PC-3 (cell line): ENCODE data around the gene NDUFC1. TPM values are rescaled to one million over a fixed set of nuclear protein-coding genes. Genes with fewer than 3 reads are reported as not detected.
A peak's percentile ranks its signal among the peaks of the same experiment; 100 is the strongest.

ENCODE experiments used
- ATAC-seq: fragments of 200-7000 bp; cut with Tn5 transposase; 2 replicates; pipeline ENCODE4 v1.9.1; 2020; ENCODE audit warnings: mild to moderate bottlenecking, moderate library complexity
- BruUV-seq: library from RNA; stranded (reverse); fragments of 400-500 nt; replicated peaks from 2 replicates; lab custom pipeline; 2021; lab: Mats Ljungman, UMichigan
- CTCF ChIA-PET: fragments of 300-600 bp; sonication (Branson Sonifier 250); formaldehyde crosslinking; loops from one replicate; lab custom pipeline; 2022; ENCODE audit warnings: antibody characterized with exemption; lab: Charles Lee
- POLR2A ChIA-PET: fragments of 300-600 bp; sonication (Branson Sonifier 250); formaldehyde crosslinking; loops from one replicate; lab custom pipeline; 2022; ENCODE audit warnings: antibody characterized with exemption; ENCODE audit not compliant: unreplicated experiment; lab: Charles Lee
- DNase-seq: peaks from one replicate; pipeline ENCODE4 v3.0.0-alpha.2; 2015
- H2AFZ ChIP-seq: fragments of 300-600 bp; sonication (generic); 2 replicates; pipeline ENCODE4 v1.6.0; 2016; ENCODE audit warnings: antibody characterized with exemption, low read length
- H3F3A ChIP-seq: fragments of 300-600 bp; sonication (generic); one replicate; pipeline ENCODE4 v1.6.0; 2017; ENCODE audit warnings: antibody characterized with exemption, low read length, control low read depth, mild to moderate bottlenecking; ENCODE audit not compliant: unreplicated experiment
- H3K27ac ChIP-seq: fragments of 300-600 bp; sonication (generic); 2 replicates; pipeline ENCODE4 v1.5.1; 2016; ENCODE audit warnings: mild to moderate bottlenecking, low read length
- H3K27me3 ChIP-seq: fragments of 300-600 bp; sonication (generic); 2 replicates; pipeline ENCODE4 v1.6.1; 2016; ENCODE audit warnings: low read length, mixed read lengths
- H3K36me3 ChIP-seq: fragments of 300-600 bp; sonication (generic); 2 replicates; pipeline ENCODE4 v1.6.1; 2016; ENCODE audit warnings: low read depth, mixed run types, low read length, mixed read lengths
- H3K4me1 ChIP-seq: fragments of 300-600 bp; sonication (generic); 2 replicates; pipeline ENCODE4 v1.5.1; 2016; ENCODE audit warnings: low read length; ENCODE audit not compliant: insufficient read depth
- H3K4me2 ChIP-seq: fragments of 300-600 bp; sonication (generic); 2 replicates; pipeline ENCODE4 v1.6.0; 2016; ENCODE audit warnings: low read length
- H3K4me3 ChIP-seq: fragments of 300-600 bp; sonication (generic); 2 replicates; pipeline ENCODE4 v1.5.1; 2016; ENCODE audit warnings: mild to moderate bottlenecking, low read length, mixed read lengths
- H3K79me2 ChIP-seq: fragments of 300-600 bp; sonication (generic); 2 replicates; pipeline ENCODE4 v1.6.1; 2017; ENCODE audit warnings: low read length, mixed read lengths
- H3K9ac ChIP-seq: fragments of 300-600 bp; sonication (generic); 2 replicates; pipeline ENCODE4 v1.6.0; 2016; ENCODE audit warnings: mild to moderate bottlenecking, low read length
- H3K9me2 ChIP-seq: fragments of 300-600 bp; sonication (generic); replicated peaks from 2 replicates; pipeline ENCODE4 v1.6.1; 2016; ENCODE audit warnings: mixed run types, low read length, mixed read lengths
- H3K9me3 ChIP-seq: fragments of 300-600 bp; sonication (generic); 2 replicates; pipeline ENCODE4 v1.6.1; 2016; ENCODE audit warnings: low read length, mixed read lengths
- H4K20me1 ChIP-seq: fragments of 300-600 bp; sonication (generic); 2 replicates; pipeline ENCODE4 v1.6.1; 2016; ENCODE audit warnings: low read length, mixed read lengths
- EZH2 ChIP-seq: fragments of 300-600 bp; sonication (generic); IDR thresholded peaks from one replicate; pipeline ENCODE4 v1.6.1; 2017; ENCODE audit warnings: antibody characterized with exemption, mild to moderate bottlenecking, low read length; ENCODE audit not compliant: unreplicated experiment
- EZH2phosphoT487 ChIP-seq: fragments of 300-600 bp; sonication (generic); IDR thresholded peaks from 2 replicates; pipeline ENCODE4 v1.6.1; 2018; ENCODE audit warnings: mild to moderate bottlenecking, antibody characterized with exemption, low read length, borderline replicate concordance
- intact Hi-C: fragments of 100-400 bp; cut with micrococcal nuclease; formaldehyde crosslinking; loops from 2 replicates; pipeline ENCODE4 v1.9.0; 2023
- total RNA-seq: library from RNA; depleted of rRNA; stranded (reverse); fragments of >200 nt; gene quantifications from 2 replicates; pipeline ENCODE4 v1.2.3, GENCODE V29; 2014
- TF ChIP-seq, protein P1 (sequence below): fragments of 300-600 bp; sonication (generic); conservative IDR thresholded peaks from 2 replicates; pipeline ENCODE4 v1.5.1; 2017; ENCODE audit warnings: antibody characterized with exemption, low read depth, mild to moderate bottlenecking, low read length

Gene NDUFC1
- total RNA-seq, 1 experiment from 2014 or later, result 92.9 TPM

GRCh38 chr4:139295206-139295941 is 6.9 kb downstream of the NDUFC1 start:
- H3K9ac ChIP-seq, result peak overlapping the region; percentile 92
- peaks cover 5% of the 10 kb centered on the region; the same call in 1 of the 2 replicates for H3K36me3 ChIP-seq
- peak overlapping the region; percentile 42 for H3K27ac ChIP-seq
- peak overlapping the region; percentile 89 for H3K4me3 ChIP-seq
- no peaks in the 10 kb centered on the region for H3K27me3 ChIP-seq
- intact Hi-C loops, result loop anchor here (1.0 to 5.0 kb wide), 3 partner anchors 53 to 198 kb away; no protein-coding TSS in a partner anchor
- H3K4me2 ChIP-seq, result peak overlapping the region; percentile 94
- ChIA-PET POLR2A (interaction anchor here (0.7 kb wide), 1 partner anchor 44 kb away, joined by 3 read pairs; no protein-coding TSS in a partner anchor), CTCF (interaction anchor here (0.5 to 1.7 kb wide), 9 partner anchors 9 to 265 kb away, joined by 3 to 7 read pairs (median 4); partner anchors contain the start of gene MGARP)
- BruUV-seq, result TSS peak; percentile 99
- peak overlapping the region; percentile 94 for H2AFZ ChIP-seq
- DNase-seq (peak; percentile 92), ATAC-seq (peak; percentile 87)
- no peaks in the 10 kb centered on the region for H3K9me3 ChIP-seq
- no peaks in the 10 kb centered on the region for H3F3A ChIP-seq
- H3K4me1 ChIP-seq, result peaks cover 35% of the 10 kb centered on the region
- no peaks in the 10 kb centered on the region for H4K20me1 ChIP-seq
- H3K79me2 ChIP-seq, result peaks cover 31% of the 10 kb centered on the region
- TF ChIP-seq, protein P1, sequence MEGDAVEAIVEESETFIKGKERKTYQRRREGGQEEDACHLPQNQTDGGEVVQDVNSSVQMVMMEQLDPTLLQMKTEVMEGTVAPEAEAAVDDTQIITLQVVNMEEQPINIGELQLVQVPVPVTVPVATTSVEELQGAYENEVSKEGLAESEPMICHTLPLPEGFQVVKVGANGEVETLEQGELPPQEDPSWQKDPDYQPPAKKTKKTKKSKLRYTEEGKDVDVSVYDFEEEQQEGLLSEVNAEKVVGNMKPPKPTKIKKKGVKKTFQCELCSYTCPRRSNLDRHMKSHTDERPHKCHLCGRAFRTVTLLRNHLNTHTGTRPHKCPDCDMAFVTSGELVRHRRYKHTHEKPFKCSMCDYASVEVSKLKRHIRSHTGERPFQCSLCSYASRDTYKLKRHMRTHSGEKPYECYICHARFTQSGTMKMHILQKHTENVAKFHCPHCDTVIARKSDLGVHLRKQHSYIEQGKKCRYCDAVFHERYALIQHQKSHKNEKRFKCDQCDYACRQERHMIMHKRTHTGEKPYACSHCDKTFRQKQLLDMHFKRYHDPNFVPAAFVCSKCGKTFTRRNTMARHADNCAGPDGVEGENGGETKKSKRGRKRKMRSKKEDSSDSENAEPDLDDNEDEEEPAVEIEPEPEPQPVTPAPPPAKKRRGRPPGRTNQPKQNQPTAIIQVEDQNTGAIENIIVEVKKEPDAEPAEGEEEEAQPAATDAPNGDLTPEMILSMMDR, result peak; percentile 76
- no peak for TF ChIP-seq EZH2
- no peaks in the 10 kb centered on the region for H3K9me2 ChIP-seq

DNA sequence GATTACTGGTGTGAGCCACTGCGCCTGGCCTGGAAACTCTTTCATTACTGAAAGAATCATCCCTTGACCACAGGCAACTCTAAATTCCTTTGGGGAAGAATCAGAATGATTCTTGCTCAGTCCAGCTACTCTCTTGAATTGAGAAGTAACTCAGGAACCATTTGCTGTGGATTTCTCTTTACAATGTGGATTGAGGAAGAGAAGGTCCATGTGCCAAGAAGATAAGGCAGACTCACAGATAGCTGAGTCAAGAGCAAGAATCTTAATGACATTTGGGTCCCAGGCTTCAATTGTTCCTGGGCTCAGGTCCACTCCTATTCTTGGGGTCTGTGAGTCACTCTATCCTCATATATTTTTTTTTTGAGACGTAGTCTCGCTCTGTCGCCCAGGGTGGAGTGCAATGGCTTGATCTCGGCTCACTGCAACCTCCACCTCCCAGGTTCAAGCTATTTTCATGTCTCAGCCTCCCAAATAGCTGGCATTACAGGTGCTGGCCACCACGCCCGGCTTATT is 16.0 kb downstream of the NDUFC1 start:
- no TSS peak for BruUV-seq
- H4K20me1 ChIP-seq, result no peaks in the 10 kb centered on the region
- no peak for DNase-seq
- no peak overlapping the region for H3K4me2 ChIP-seq
- no peaks in the 10 kb centered on the region for H3K27me3 ChIP-seq
- H3K4me1 ChIP-seq, result no peaks in the 10 kb centered on the region
- no peaks in the 10 kb centered on the region for H3K79me2 ChIP-seq
- H3K4me3 ChIP-seq, result no peak overlapping the region
- H3F3A ChIP-seq, result no peaks in the 10 kb centered on the region
- intact Hi-C loops, result no loop called here
- H2AFZ ChIP-seq, result no peak overlapping the region
- no peak for TF ChIP-seq EZH2phosphoT487
- TF ChIP-seq, protein P1, result no peak
- no peak for TF ChIP-seq EZH2
- POLR2A ChIA-PET, result no interaction called here
- no peaks in the 10 kb centered on the region for H3K36me3 ChIP-seq
- no peaks in the 10 kb centered on the region for H3K9me3 ChIP-seq
- ATAC-seq, result no peak
- CTCF ChIA-PET, result interaction anchor here (0.8 kb wide), 1 partner anchor 9 kb away, joined by 3 read pairs; no protein-coding TSS in a partner anchor
- no peak overlapping the region for H3K27ac ChIP-seq
- no peaks in the 10 kb centered on the region for H3K9me2 ChIP-seq
- no peak overlapping the region for H3K9ac ChIP-seq

GRCh38 chr4:139282721-139283075 is 19.6 kb downstream of the NDUFC1 start:
- Histone ChIP-seq H3K4me3 (no peak overlapping the region), H3K9me2 (no peaks in the 10 kb centered on the region), H3K27ac (no peak overlapping the region), H3F3A (no peaks in the 10 kb centered on the region), H3K9me3 (no peaks in the 10 kb centered on the region), H3K4me2 (no peak overlapping the region), H2AFZ (no peak overlapping the region), H3K79me2 (no peaks in the 10 kb centered on the region), H3K36me3 (no peaks in the 10 kb centered on the region), H4K20me1 (no peaks in the 10 kb centered on the region), H3K27me3 (no peaks in the 10 kb centered on the region), H3K4me1 (no peaks in the 10 kb centered on the region), H3K9ac (no peak overlapping the region)
- ChIA-PET POLR2A (no interaction called here), CTCF (no interaction called here)
- DNase-seq (no peak), ATAC-seq (no peak)
- intact Hi-C loops, result loop anchor here (5.0 kb wide), 1 partner anchor 55 kb away; no protein-coding TSS in a partner anchor
- no TSS peak for BruUV-seq
- TF ChIP-seq, protein P1, result no peak
- TF ChIP-seq EZH2, result no peak
- TF ChIP-seq EZH2phosphoT487, result no peak
